Astrocyte of the cerebellum (primary cell): Measurements from ENCODE around the gene CA10.

Experiments
- DNase-seq: peaks from one replicate; pipeline ENCODE4 v3.0.0-alpha.2; 2011; ENCODE audit warnings: low read depth
- H3K4me3 ChIP-seq: 2 replicates; pipeline ENCODE4 v1.5.1; 2011; ENCODE audit warnings: mild to moderate bottlenecking, low read depth, low read length, moderate library complexity
- in situ Hi-C: cut with HindIII; loops from 2 replicates; pipeline ENCODE4 v1.10.0; 2017; ENCODE audit warnings: low sequenced_read_pairs
- TF ChIP-seq, protein P1 (sequence below): IDR thresholded peaks from 2 replicates; pipeline ENCODE4 v1.5.1; 2012; ENCODE audit warnings: low read length, low read depth, moderate library complexity, mild to moderate bottlenecking; ENCODE audit errors: missing control alignments

Gene CA10

DNA sequence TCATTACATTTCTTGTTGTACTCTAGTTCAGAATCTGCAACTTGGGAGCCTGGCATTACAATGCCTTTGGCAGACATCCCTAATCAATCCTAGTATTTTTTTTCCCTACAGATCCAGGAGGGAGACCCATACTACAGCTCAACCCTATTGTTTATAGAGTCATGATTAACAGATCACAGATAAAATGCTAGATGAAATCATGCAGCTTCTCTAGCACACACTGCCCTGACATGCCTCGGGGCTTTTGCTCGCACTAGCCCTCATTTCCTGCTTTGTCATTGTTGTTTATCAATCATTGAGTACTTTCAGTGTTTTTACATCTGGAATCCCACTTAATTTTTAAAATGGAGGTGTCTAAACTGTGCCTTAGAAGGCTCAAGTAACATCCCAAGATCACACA is 412.5 kb downstream of the CA10 start:
- no peak for DNase-seq
- H3K4me3 ChIP-seq, result no peak overlapping the region
- TF ChIP-seq, protein P1, sequence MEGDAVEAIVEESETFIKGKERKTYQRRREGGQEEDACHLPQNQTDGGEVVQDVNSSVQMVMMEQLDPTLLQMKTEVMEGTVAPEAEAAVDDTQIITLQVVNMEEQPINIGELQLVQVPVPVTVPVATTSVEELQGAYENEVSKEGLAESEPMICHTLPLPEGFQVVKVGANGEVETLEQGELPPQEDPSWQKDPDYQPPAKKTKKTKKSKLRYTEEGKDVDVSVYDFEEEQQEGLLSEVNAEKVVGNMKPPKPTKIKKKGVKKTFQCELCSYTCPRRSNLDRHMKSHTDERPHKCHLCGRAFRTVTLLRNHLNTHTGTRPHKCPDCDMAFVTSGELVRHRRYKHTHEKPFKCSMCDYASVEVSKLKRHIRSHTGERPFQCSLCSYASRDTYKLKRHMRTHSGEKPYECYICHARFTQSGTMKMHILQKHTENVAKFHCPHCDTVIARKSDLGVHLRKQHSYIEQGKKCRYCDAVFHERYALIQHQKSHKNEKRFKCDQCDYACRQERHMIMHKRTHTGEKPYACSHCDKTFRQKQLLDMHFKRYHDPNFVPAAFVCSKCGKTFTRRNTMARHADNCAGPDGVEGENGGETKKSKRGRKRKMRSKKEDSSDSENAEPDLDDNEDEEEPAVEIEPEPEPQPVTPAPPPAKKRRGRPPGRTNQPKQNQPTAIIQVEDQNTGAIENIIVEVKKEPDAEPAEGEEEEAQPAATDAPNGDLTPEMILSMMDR, result no peak
- in situ Hi-C loops, result no loop called here

DNA sequence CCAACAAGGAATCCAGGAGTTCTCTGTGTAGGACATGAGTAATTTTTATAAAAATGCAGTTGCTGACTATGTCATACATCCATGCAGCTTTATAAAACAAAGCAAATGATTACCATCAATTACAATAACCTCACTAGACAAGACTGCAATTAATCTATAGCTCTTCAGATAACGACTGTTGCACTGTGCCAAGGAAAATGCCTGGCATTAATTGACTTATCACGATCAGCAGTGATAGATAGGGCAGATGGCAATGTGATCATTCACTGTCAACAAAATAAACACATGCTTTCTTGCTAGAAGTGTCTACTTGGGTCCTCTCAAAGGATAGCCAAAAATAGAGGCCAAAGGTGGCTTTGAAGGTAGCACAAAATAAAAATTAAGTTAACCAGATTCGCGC is 415.0 kb downstream of the CA10 start:
- H3K4me3 ChIP-seq, result no peak overlapping the region
- TF ChIP-seq, protein P1, result no peak
- no peak for DNase-seq
- in situ Hi-C loops, result no loop called here

DNA sequence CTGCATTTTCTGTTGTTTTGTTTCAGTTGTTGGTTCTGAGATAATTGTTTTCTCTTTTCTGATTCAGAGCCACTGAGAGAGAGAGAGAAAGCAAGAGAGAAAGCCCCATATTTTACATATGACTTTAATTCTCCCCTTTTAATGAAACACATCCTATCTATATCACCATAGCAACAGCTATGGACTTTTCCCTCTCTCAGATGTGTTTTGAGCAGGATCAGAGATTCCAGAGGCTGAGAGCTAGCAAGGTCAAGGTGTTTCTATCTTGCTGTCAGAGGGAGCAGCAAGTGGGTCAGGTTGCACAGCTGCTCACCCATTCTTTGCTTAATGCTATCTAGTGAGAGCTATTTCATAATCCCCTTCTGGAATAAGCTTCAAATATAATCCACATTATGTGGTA is 415.9 kb downstream of the CA10 start:
- in situ Hi-C loops, result no loop called here
- no peak for DNase-seq
- H3K4me3 ChIP-seq, result no peak overlapping the region
- TF ChIP-seq, protein P1, result no peak

DNA sequence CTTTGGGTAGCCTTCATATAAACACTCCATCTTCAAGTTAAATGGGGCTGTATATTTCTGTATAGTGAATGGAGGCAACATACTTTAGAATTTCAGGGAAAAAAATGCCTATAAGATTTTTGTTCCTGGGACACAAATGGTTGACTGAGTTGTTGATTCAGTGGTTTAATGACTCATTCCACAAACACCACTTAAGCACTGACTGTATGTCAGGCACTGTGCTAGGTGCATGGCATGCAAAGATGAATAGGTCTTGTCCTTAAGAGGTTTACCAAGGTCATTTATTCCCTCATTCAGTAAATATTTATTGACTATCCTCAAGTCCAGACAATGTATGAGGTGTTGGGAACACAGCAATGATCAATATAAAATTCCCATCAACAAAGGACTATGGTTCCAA is 417.1 kb downstream of the CA10 start:
- no peak overlapping the region for H3K4me3 ChIP-seq
- in situ Hi-C loops, result no loop called here
- no peak for DNase-seq
- TF ChIP-seq, protein P1, result no peak

DNA sequence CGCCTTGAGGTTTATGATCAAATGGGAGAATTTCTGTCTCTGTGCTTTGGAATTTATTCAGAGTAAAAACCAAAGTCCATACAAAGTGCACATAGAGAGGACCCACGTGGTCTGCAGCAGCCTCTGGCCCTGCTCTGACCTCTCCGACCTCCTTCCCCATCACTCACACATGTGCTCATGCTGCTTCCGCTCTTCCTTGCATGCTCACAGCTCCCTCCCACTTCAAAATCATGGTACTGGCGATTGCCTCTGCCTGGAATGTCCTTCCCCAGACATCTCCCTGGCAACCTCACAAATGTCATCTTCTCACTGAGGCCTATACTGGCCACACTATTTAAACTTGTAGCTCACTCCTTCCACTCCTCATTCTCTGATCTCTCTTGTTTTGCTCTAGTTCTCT is 418.0 kb downstream of the CA10 start:
- TF ChIP-seq, protein P1, result no peak
- no peak for DNase-seq
- H3K4me3 ChIP-seq, result no peak overlapping the region
- in situ Hi-C loops, result no loop called here

DNA sequence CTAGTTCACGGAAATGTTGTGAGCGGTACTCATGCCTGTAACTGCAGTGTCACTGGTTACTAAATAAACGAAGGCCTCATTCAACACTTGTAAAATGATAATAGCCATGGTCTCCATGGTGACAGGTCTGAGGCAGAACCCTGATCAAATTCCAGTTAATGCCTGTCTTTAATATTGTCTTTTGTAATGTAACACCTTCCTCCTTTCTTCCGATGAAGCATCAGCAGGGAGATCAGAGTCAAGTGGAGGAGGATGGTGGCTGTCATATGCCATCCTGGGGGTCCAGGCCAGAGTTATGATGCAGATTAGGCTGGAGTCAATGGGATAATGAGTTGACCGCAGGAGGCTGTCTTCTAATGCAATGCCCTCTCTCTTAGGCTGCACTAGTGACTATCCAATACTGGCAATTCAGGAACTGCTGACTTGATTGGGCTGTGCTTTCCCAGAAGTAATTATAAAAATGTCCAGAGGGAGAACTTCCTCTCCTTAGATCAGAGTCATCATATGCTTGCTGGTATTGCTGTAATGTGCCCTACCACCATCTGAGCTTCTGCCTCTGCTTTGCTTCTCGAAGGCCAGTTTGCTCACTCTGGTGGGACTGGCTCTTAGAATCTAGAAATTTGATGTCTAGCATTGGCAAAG is 419.1 kb downstream of the CA10 start:
- no peak for DNase-seq
- in situ Hi-C loops, result no loop called here
- TF ChIP-seq, protein P1, result no peak
- H3K4me3 ChIP-seq, result no peak overlapping the region
